GM21447 (cell line): ENCODE measurements around the gene RYR1.
"Not testable (repeated sequence)": the region's sequence is repeated elsewhere in the genome, so short reads cannot be mapped to it uniquely, and the experiment has no call there.

Experiments used
- ATAC-seq: cut with Tn5 transposase; IDR thresholded peaks from one replicate; pipeline ENCODE4 v1.9.1; 2021; ENCODE audit not compliant: unreplicated experiment

Gene RYR1

DNA sequence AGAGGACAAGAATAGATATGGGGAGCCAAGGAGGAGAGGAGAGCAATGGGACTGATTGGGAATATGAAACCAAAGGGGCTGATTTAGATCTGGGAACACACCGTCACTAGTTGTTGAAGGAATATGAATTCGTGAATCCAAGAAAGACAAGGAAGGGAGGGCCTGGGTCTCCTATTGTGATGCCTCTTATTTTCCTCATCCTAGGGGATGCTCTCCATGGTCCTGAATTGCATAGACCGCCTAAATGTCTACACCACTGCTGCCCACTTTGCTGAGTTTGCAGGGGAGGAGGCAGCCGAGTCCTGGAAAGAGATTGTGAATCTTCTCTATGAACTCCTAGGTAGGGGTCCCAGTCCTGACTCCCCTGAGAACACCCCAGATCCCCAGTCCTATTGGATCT is 21.5 kb downstream of the RYR1 start:
- no peak for ATAC-seq

DNA sequence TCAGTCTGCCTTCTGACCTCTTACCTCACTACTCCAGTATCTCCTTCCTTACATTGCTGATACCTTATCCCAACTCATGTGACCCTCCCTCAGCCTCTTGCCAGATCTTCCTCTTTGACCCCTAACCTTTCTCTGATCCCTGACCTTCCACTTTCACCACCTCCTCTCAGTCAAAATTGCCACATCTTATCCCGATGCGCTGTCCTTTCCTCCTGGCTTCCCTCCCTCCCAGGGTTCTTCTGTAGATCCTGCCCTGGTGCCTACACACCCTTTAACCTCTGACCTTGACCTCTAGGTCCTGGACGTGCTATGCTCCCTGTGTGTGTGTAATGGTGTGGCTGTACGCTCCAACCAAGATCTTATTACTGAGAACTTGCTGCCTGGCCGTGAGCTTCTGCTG is 23.7 kb downstream of the RYR1 start:
- no peak for ATAC-seq

DNA sequence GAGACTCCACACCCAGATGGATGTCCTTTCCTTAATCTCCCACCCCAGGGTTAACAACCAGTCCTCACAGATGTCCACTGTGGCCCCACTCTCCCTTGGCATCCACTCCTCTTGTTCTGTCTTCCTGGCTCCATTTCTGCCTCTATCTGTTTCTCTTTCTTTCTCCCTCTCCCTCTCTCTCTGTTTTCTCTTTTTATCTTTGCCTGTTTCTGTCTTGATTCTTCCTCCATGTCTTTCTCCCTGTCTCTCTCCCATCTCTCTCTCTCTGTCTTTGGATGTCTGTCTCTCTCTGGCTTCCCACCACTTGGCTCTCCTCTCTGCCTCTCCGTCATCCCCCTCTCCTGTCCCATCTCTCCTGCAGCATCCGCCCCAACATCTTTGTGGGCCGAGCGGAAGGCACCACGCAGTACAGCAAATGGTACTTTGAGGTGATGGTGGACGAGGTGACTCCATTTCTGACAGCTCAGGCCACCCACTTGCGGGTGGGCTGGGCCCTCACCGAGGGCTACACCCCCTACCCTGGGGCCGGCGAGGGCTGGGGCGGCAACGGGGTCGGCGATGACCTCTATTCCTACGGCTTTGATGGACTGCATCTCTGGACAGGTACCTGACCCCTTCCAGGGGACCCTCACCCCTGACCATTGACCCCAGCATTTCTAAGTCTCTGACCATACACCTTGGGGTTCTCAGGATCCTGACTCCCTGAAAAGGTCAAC is 24.4 kb downstream of the RYR1 start:
- no peak for ATAC-seq

GRCh38 chr19:38458991-38459390 is 25.5 kb downstream of the RYR1 start:
- ATAC-seq = no peak

- no peak for ATAC-seq
These were observed 29.9 kb downstream of the RYR1 start for GRCh38 chr19:38463365-38463764.

DNA sequence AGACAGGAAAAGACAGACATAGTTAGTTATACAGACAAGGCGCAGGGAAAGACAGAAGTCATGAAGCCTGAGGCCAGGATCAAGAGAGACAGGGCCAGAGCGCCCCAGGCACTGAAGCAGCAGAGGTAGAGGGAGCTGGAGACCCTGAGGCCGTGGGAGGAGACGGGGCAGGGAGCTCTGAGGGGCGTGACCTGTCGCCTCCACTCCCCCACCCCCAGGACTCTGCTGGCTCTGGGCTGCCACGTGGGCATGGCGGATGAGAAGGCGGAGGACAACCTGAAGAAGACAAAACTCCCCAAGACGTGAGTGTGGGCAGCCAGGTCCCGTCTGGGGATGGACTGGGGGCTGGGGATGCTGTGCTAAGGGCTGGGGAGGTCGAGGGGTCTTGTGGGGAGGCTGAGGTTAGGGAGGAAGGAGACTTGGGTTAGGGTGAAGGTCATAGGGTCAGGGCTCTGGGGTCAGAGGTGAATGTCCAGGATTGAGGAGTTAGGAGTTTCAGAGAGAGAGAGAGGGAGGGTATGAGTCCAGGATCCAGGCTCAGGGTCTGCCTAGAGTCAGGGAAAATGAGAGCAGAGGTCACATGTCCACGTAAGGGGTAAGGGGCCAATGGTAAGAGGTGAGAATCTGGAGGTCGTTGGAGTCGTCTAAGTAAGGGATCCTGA is 31.1 kb downstream of the RYR1 start:
- no peak for ATAC-seq

GRCh38 chr19:38466050-38466449 is 32.6 kb downstream of the RYR1 start:
- ATAC-seq = no peak

GRCh38 chr19:38467541-38468525 is 34.3 kb downstream of the RYR1 start:
- ATAC-seq = no peak

- ATAC-seq = no peak
These were observed 35.7 kb downstream of the RYR1 start for GRCh38 chr19:38469151-38469550.

DNA sequence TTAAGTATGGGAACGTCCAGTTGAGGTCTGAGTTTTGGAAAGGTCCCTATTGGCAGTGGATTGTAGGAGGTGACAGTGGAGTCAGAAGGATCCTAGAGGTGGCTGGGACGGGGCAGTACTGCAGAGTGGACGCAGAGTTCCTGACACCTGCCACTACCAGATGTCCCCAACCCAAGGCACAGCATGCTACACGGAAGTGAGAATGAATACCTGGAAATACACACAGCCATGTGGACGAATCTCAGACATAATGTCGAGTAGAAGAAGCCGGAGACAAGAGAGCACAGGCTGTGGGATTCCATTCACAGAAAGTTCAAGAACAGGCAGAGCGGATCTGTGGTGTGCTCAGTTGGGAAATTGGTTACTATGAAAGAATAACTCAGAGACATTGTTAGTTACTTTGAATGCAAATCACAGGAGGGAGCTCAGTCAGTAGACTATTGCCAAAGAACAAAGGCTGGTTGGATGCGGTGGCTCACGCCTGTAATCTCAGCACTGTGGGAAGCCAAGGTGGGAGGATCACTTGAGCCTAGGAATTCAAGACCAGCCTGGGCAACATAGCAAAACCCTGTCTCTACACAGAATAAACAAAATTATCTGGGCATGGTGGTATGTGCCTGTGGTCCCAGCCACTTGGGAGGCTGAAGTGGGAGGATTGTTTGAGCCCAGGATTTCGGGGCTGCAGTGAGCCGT is 37.4 kb downstream of the RYR1 start:
- ATAC-seq = no peak

DNA sequence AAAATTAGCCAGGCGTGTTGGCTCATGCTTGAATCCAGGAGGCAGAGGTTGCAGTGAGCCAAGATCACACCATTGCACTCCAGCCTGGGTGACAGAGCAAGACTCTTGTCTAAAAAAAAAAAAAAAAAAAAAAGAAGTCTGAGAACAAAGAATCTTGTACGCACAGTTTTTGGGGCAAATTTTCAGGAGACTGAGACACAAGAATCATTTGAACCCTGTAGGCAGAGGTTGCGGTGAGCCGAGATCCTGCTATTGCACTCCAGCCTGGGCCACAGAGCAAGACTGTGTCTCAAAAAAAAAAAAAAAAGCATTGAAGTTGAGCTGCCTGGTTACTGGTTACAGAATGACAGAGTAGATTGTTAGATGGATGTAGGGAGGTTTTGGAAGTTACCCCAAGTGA is 39.2 kb downstream of the RYR1 start:
- ATAC-seq = not testable (repeated sequence)

- ATAC-seq = no peak
These were observed 39.7 kb downstream of the RYR1 start for GRCh38 chr19:38473201-38473600.

GRCh38 chr19:38475176-38475575 is 41.7 kb downstream of the RYR1 start:
- ATAC-seq = no peak

DNA sequence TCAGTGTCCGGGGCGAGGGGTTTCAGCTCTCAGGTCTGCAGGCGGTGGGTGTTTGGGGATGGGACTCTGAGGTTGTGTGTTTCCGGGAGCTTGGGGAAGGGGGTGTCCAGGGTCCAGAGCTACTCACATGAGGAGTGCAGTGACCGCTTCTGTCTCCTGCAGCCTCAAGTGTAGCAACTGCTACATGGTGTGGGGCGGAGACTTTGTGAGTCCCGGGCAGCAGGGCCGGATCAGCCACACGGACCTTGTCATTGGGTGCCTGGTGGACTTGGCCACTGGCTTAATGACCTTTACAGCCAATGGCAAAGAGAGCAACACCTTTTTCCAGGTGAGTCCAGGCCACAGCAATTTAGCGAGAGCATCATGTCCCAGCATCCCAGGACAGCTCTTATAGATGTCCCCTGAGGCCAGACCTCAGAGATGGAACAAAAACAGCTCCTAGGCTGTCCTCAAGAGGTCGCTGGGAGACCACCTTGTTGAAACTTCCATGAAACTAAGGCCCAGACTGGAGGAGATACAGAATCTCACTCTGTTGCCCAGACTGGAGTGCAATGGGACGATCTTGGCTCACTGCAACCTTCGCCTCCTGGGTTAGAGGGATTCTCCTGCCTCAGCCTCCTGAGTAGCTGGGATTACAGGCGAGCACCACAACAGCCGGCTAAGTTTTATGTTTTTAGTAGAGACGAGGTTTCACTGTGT is 44.9 kb downstream of the RYR1 start:
- ATAC-seq = no peak

GRCh38 chr19:38482496-38482895 is 49.0 kb downstream of the RYR1 start:
- ATAC-seq = no peak

- ATAC-seq = no peak
These were observed 49.6 kb downstream of the RYR1 start for GRCh38 chr19:38483016-38483630.

GRCh38 chr19:38484747-38485146 is 51.3 kb downstream of the RYR1 start:
- no peak for ATAC-seq

DNA sequence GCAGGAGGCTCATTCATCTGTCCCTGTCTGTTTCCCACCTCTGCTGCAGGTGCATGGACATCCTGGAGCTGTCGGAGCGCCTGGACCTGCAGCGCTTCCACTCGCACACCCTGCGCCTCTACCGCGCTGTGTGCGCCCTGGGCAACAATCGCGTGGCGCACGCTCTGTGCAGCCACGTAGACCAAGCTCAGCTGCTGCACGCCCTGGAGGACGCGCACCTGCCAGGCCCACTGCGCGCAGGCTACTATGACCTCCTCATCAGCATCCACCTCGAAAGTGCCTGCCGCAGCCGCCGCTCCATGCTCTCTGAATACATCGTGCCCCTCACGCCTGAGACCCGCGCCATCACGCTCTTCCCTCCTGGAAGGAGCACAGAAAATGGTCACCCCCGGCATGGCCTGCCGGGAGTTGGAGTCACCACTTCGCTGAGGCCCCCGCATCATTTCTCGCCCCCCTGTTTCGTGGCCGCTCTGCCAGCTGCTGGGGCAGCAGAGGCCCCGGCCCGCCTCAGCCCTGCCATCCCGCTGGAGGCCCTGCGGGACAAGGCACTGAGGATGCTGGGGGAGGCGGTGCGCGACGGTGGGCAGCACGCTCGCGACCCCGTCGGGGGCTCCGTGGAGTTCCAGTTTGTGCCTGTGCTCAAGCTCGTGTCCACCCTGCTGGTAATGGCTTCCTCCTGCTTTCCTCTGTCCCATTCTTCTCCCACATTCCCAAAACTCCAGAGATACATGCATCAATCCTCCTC is 52.2 kb downstream of the RYR1 start:
- ATAC-seq = no peak

DNA sequence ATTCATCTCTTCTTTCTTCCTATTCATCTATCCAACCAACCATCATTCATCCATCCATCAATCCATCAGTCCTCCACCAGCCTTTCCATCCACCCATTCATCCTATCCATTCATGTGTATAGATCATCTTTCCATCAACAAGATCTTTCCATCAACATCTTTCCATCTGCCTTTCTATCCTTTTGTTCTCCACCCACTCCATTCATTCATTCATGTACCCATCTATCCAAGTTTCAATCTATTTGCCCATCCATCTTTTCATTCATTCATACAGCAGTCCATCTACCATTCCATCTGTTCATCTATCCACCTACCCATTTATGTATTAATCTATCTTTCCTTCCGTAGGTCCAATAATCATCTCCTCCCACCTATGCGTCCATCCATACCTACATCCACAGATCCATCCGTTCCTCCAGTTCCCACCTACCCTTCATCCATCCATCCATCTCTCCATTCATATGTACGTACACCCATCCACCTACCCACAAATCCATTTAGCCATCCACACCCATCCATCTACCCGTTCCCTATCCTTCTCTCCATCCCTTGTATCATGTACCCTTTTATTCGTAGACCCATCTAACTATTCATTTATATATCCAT is 53.3 kb downstream of the RYR1 start:
- ATAC-seq = no peak
